Activated CD4-positive, alpha-beta T cell treated with anti-CD3 and anti-CD28 coated beads for 36 hours (primary cell): ENCODE results near the gene NRXN3. TPM values are rescaled to one million over a fixed set of nuclear protein-coding genes. Genes with fewer than 3 reads are reported as not detected.

Experiments
- ATAC-seq: fragments of 200-7000 bp; cut with Tn5 transposase; one replicate; pipeline ENCODE4 v1.10.0; 2021; ENCODE audit warnings: mild to moderate bottlenecking, moderate library complexity
- CTCF ChIA-PET: fragments of 350-600 bp; sonication (Branson Sonifier 250); formaldehyde crosslinking; loops from one replicate; lab custom pipeline; 2021; ENCODE audit warnings: antibody characterized with exemption; lab: Charles Lee
- POLR2A ChIA-PET: fragments of 350-600 bp; sonication (Branson Sonifier 250); formaldehyde crosslinking; loops from one replicate; lab custom pipeline; 2021; ENCODE audit warnings: antibody characterized with exemption, inconsistent platforms; lab: Charles Lee
- DNase-seq: peaks from one replicate; pipeline ENCODE4 v3.0.0-alpha.2; 2020
- H3K27ac Mint-ChIP-seq: one replicate; pipeline ENCODE4 v1.8.0; 2021; ENCODE audit warnings: mixed read lengths
- H3K27me3 Mint-ChIP-seq: one replicate; pipeline ENCODE4 v1.8.0; 2021; ENCODE audit warnings: mixed read lengths
- H3K36me3 Mint-ChIP-seq: one replicate; pipeline ENCODE4 v1.8.0; 2021; ENCODE audit warnings: low read depth, mixed read lengths
- H3K4me1 Mint-ChIP-seq: one replicate; pipeline ENCODE4 v1.8.0; 2021; ENCODE audit warnings: mixed read lengths
- H3K4me3 Mint-ChIP-seq: one replicate; pipeline ENCODE4 v1.8.0; 2021; ENCODE audit warnings: mild to moderate bottlenecking, moderate library complexity, mixed read lengths
- H3K9me3 Mint-ChIP-seq: one replicate; pipeline ENCODE4 v1.8.0; 2021; ENCODE audit warnings: low read depth, mixed read lengths
- intact Hi-C, 2 experiments: fragments of 100-400 bp; cut with DNase I in 1 of 2; cut with micrococcal nuclease in 1 of 2; formaldehyde crosslinking; loops; one replicate each; pipeline versions ENCODE4 v1.14.2 to v1.15.1; 2022 to 2024; cut with DNase I, micrococcal nuclease
- total RNA-seq, 2 experiments: library from RNA; stranded (reverse); gene quantifications; one replicate each; pipeline ENCODE4 v1.2.3, GENCODE V29; 2021

NRXN3 gene
- total RNA-seq, 2 experiments from 2014 or later = not detected

- no peak overlapping the region for H3K27ac Mint-ChIP-seq
- H3K4me1 Mint-ChIP-seq = no peaks in the 10 kb centered on the region
- POLR2A ChIA-PET = no interaction called here
- H3K27me3 Mint-ChIP-seq = no peaks in the 10 kb centered on the region
- no peaks in the 10 kb centered on the region for H3K9me3 Mint-ChIP-seq
- DNase-seq (no peak), ATAC-seq (no peak)
- intact Hi-C loops = no loop called here
- H3K4me3 Mint-ChIP-seq = no peak overlapping the region
- no peaks in the 10 kb centered on the region for H3K36me3 Mint-ChIP-seq
- CTCF ChIA-PET = no interaction called here
These were observed 75.1 kb downstream of the NRXN3 start for GRCh38 chr14:78245238-78245637.

- Mint-ChIP-seq H3K27ac (no peak overlapping the region), H3K4me1 (no peaks in the 10 kb centered on the region), H3K9me3 (no peaks in the 10 kb centered on the region), H3K4me3 (no peak overlapping the region), H3K36me3 (no peaks in the 10 kb centered on the region), H3K27me3 (no peaks in the 10 kb centered on the region)
- intact Hi-C loops = no loop called here
- DNase-seq (no peak), ATAC-seq (no peak)
- ChIA-PET POLR2A (no interaction called here), CTCF (no interaction called here)
These were observed 78.4 kb downstream of the NRXN3 start for GRCh38 chr14:78248501-78249090.

- DNase-seq (no peak), ATAC-seq (no peak)
- Mint-ChIP-seq H3K27me3 (peaks cover 2% of the 10 kb centered on the region), H3K27ac (no peak overlapping the region), H3K9me3 (no peaks in the 10 kb centered on the region), H3K4me3 (no peak overlapping the region), H3K36me3 (no peaks in the 10 kb centered on the region), H3K4me1 (peaks cover 16% of the 10 kb centered on the region)
- CTCF ChIA-PET = no interaction called here
- POLR2A ChIA-PET = no interaction called here
- intact Hi-C loops = loop anchor here in 1 of 2 experiments (10.0 kb wide), 1 partner anchor 353 kb away; no protein-coding TSS in a partner anchor
These were observed 81.1 kb downstream of the NRXN3 start for GRCh38 chr14:78251308-78251707.

- ChIA-PET POLR2A (no interaction called here), CTCF (interaction anchor here (0.7 to 1.4 kb wide), 2 partner anchors 13 to 259 kb away, joined by 3 read pairs; no protein-coding TSS in a partner anchor)
- Mint-ChIP-seq H3K4me3 (no peak overlapping the region), H3K36me3 (no peaks in the 10 kb centered on the region), H3K27me3 (peaks cover 13% of the 10 kb centered on the region), H3K4me1 (peaks cover 16% of the 10 kb centered on the region), H3K9me3 (no peaks in the 10 kb centered on the region), H3K27ac (no peak overlapping the region)
- ATAC-seq = peak; percentile 94
- intact Hi-C loops = loop anchor here in 1 of 2 experiments (1.0 to 10.0 kb wide), 3 partner anchors 25 to 351 kb away; no protein-coding TSS in a partner anchor
- peak; percentile 28 for DNase-seq
These were observed 83.8 kb downstream of the NRXN3 start for GRCh38 chr14:78253986-78254385.

- DNase-seq = peak; percentile 67
- H3K27me3 Mint-ChIP-seq = peaks cover 16% of the 10 kb centered on the region
- POLR2A ChIA-PET = no interaction called here
- H3K4me3 Mint-ChIP-seq = no peak overlapping the region
- ATAC-seq = peak; percentile 55
- CTCF ChIA-PET = no interaction called here
- no peaks in the 10 kb centered on the region for H3K9me3 Mint-ChIP-seq
- intact Hi-C loops = loop anchor here in 1 of 2 experiments (1.0 to 10.0 kb wide), 3 partner anchors 24 to 350 kb away; no protein-coding TSS in a partner anchor
- no peaks in the 10 kb centered on the region for H3K36me3 Mint-ChIP-seq
- H3K27ac Mint-ChIP-seq = no peak overlapping the region
- peaks cover 16% of the 10 kb centered on the region for H3K4me1 Mint-ChIP-seq
These were observed 84.8 kb downstream of the NRXN3 start for GRCh38 chr14:78254911-78255461.

GRCh38 chr14:78259831-78260230, 89.7 kb downstream of the NRXN3 start:
- Mint-ChIP-seq H3K27me3 (peaks cover 25% of the 10 kb centered on the region), H3K27ac (no peak overlapping the region), H3K36me3 (no peaks in the 10 kb centered on the region), H3K4me3 (no peak overlapping the region), H3K9me3 (no peaks in the 10 kb centered on the region), H3K4me1 (peaks cover 8% of the 10 kb centered on the region)
- ChIA-PET POLR2A (no interaction called here), CTCF (no interaction called here)
- intact Hi-C loops = loop anchor here in 1 of 2 experiments (10.0 kb wide), 1 partner anchor 345 kb away; no protein-coding TSS in a partner anchor
- ATAC-seq (no peak), DNase-seq (no peak)

GRCh38 chr14:78278464-78279250, 108.5 kb downstream of the NRXN3 start:
- ChIA-PET POLR2A (no interaction called here), CTCF (interaction anchor here (0.6 kb wide), 2 partner anchors 287 to 288 kb away, joined by 3 read pairs; no protein-coding TSS in a partner anchor)
- Mint-ChIP-seq H3K36me3 (no peaks in the 10 kb centered on the region), H3K4me3 (no peak overlapping the region), H3K27me3 (peaks cover 15% of the 10 kb centered on the region), H3K9me3 (no peaks in the 10 kb centered on the region), H3K27ac (no peak overlapping the region), H3K4me1 (peaks cover 3% of the 10 kb centered on the region)
- no peak for ATAC-seq
- no peak for DNase-seq
- intact Hi-C loops = loop anchor here in 1 of 2 experiments (2.0 kb wide), 2 partner anchors 24 to 50 kb away; no protein-coding TSS in a partner anchor

GRCh38 chr14:78282437-78282836, 112.3 kb downstream of the NRXN3 start:
- no peak for ATAC-seq

GRCh38 chr14:78286210-78286609, 116.0 kb downstream of the NRXN3 start:
- POLR2A ChIA-PET = no interaction called here
- ATAC-seq = no peak
- Mint-ChIP-seq H3K9me3 (no peaks in the 10 kb centered on the region), H3K27ac (no peak overlapping the region), H3K4me1 (no peaks in the 10 kb centered on the region), H3K4me3 (no peak overlapping the region), H3K27me3 (peaks cover 2% of the 10 kb centered on the region), H3K36me3 (no peaks in the 10 kb centered on the region)
- DNase-seq = no peak
- CTCF ChIA-PET = interaction anchor here (1.5 kb wide), 1 partner anchor 13 kb away, joined by 3 read pairs; no protein-coding TSS in a partner anchor
- intact Hi-C loops = no loop called here

More at GRCh38 chr14:78282437-78282836, 112.3 kb downstream of the NRXN3 start:
- intact Hi-C loops = no loop called here
- DNase-seq = no peak
- POLR2A ChIA-PET = no interaction called here
- Mint-ChIP-seq H3K9me3 (no peaks in the 10 kb centered on the region), H3K27ac (no peak overlapping the region), H3K4me3 (no peak overlapping the region), H3K36me3 (no peaks in the 10 kb centered on the region), H3K4me1 (peaks cover 3% of the 10 kb centered on the region), H3K27me3 (peaks cover 5% of the 10 kb centered on the region)
- CTCF ChIA-PET = interaction anchor here (0.6 to 0.7 kb wide), 2 partner anchors 85 to 1145 kb away, joined by 3 read pairs; no protein-coding TSS in a partner anchor

- intact Hi-C loops = no loop called here
- H3K9me3 Mint-ChIP-seq = no peaks in the 10 kb centered on the region
- no peaks in the 10 kb centered on the region for H3K4me1 Mint-ChIP-seq
- H3K27me3 Mint-ChIP-seq = peaks cover 6% of the 10 kb centered on the region
- CTCF ChIA-PET = no interaction called here
- H3K4me3 Mint-ChIP-seq = no peak overlapping the region
- POLR2A ChIA-PET = no interaction called here
- DNase-seq (no peak), ATAC-seq (no peak)
- no peak overlapping the region for H3K27ac Mint-ChIP-seq
- H3K36me3 Mint-ChIP-seq = no peaks in the 10 kb centered on the region
These were observed 121.8 kb downstream of the NRXN3 start for GRCh38 chr14:78292003-78292402.

GRCh38 chr14:78297858-78298257, 127.7 kb downstream of the NRXN3 start:
- Mint-ChIP-seq H3K27me3 (peaks cover 14% of the 10 kb centered on the region), H3K4me3 (no peak overlapping the region), H3K36me3 (no peaks in the 10 kb centered on the region), H3K9me3 (no peaks in the 10 kb centered on the region), H3K27ac (no peak overlapping the region), H3K4me1 (no peaks in the 10 kb centered on the region)
- CTCF ChIA-PET = no interaction called here
- intact Hi-C loops = no loop called here
- DNase-seq = no peak
- POLR2A ChIA-PET = no interaction called here
- no peak for ATAC-seq
